NB4 (cell line): ENCODE data around the gene SUSD4.

Source experiments
- DNase-seq: peaks from one replicate; pipeline ENCODE4 v3.0.0; 2010; ENCODE audit warnings: low read depth
- H3K4me3 ChIP-seq: one replicate; pipeline ENCODE4 v1.5.1; 2011; ENCODE audit warnings: mild to moderate bottlenecking, low read depth, low read length, moderate library complexity
- CTCF ChIP-seq: IDR thresholded peaks from one replicate; pipeline ENCODE4 v1.5.1; 2012; ENCODE audit warnings: low read depth, low read length
- MYC ChIP-seq: IDR thresholded peaks from 2 replicates; pipeline ENCODE4 v1.6.1; 2011; ENCODE audit warnings: low read depth, low read length
- POLR2A ChIP-seq: IDR thresholded peaks from 2 replicates; pipeline ENCODE4 v1.6.1; 2011; ENCODE audit warnings: mild to moderate bottlenecking; ENCODE audit not compliant: insufficient read length; ENCODE audit errors: extremely low read depth
- TF ChIP-seq, protein P1 (sequence below): IDR thresholded peaks from 2 replicates; pipeline ENCODE4 v1.6.1; 2011; ENCODE audit warnings: low read depth, low read length

SUSD4 gene

DNA sequence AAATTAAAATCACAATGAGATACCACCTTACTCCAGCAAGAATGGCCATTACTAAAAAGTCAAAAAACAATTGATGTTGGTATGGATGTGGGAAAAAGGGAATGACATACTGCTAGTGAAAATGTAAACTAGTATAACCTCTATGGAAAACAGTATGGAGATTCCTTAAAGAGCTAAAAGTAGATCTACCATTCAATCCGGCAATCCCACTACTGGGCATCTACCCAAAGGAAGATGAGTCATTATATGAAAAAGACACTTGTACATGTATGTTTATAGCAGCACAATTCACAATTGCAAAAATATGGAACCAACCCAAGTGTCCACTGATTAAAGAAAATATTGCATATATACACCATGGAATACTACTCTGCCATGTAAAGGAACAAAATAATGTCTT is 37.2 kb downstream of the SUSD4 start:
- no peak for TF ChIP-seq CTCF
- no peak for TF ChIP-seq MYC
- TF ChIP-seq, protein P1, sequence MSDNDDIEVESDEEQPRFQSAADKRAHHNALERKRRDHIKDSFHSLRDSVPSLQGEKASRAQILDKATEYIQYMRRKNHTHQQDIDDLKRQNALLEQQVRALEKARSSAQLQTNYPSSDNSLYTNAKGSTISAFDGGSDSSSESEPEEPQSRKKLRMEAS = no peak
- TF ChIP-seq POLR2A = no peak
- no peak for DNase-seq
- no peak overlapping the region for H3K4me3 ChIP-seq

DNA sequence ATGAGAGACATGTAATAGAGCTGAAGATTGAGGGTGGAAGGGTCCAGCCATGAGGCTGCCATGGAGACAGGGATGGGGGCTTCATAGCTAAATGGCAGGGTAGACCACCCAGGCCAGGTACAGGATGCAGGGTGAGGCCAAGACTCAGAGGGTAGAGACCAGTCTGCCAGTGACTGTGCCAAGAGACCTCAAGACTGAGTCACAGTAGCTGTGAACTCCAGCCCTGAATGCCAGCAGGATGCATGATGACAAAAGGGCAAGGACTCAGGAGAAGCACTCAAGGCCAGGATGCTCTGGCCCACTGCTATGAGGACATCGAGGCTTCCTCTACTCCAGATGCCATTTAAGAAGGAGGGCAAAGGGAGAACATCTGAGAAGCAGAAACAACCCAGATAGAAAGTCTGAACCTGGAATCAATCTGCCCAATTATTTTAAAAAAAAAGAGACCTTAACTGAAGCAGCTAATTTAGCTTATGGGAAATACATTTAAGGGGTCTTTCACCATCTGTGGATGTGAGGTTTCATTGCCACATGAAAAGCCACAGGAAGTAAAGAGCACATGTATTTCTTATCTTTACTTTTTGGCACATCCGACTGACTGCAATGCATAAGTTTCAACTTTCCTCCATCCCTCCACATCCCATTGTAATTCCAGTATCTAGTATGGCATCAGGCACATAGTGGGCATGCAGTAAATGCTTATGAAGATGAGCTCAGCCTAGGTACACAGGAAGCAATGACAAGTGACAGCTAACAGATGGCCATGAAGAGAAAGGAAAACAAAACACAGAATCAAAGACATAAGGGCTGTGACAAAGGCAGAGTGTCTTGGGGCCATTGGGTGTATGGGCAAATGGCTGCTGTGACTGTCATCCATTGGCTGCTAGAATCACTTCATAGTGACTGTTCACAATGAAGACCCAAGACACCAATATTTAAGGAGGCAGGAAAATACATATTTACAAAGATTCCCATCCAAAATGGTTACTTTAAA is 40.2 kb downstream of the SUSD4 start:
- TF ChIP-seq, protein P1 = no peak
- TF ChIP-seq CTCF = no peak
- no peak for TF ChIP-seq POLR2A
- no peak for TF ChIP-seq MYC
- DNase-seq = no peak

GRCh38 chr1:223322868-223323267 is 41.1 kb downstream of the SUSD4 start:
- TF ChIP-seq MYC = no peak
- no peak for TF ChIP-seq POLR2A
- DNase-seq = no peak
- no peak overlapping the region for H3K4me3 ChIP-seq

More for the DNA sequence above, 40.2 kb downstream of the SUSD4 start:
- H3K4me3 ChIP-seq = no peak overlapping the region

- TF ChIP-seq, protein P1 = no peak
- TF ChIP-seq CTCF = no peak
- TF ChIP-seq MYC = no peak
- TF ChIP-seq POLR2A = no peak
- no peak for DNase-seq
- H3K4me3 ChIP-seq = no peak overlapping the region
Observed at GRCh38 chr1:223320959-223321358, 43.0 kb downstream of the SUSD4 start.

GRCh38 chr1:223319905-223320580 is 43.9 kb downstream of the SUSD4 start:
- DNase-seq = no peak
- H3K4me3 ChIP-seq = no peak overlapping the region
- TF ChIP-seq, protein P1 = no peak
- TF ChIP-seq POLR2A = no peak
- TF ChIP-seq CTCF = no peak
- no peak for TF ChIP-seq MYC

DNA sequence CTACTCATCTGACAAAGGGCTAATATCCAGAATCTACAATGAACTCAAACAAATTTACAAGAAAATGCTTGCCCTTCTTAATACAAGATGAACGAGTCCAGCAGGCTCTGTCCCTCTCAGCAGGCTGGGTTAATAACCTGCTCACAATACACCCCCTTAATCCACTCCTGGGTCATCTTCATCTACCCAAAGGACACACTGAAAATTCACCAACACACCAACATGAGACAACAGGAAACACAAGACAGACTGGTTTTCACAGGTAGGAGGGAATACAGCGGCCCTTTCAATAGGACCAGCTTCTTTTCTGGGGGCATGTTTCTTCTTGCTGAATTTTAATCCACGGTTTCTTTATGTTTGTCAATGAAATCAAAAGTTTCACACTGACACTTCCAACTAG is 44.6 kb downstream of the SUSD4 start:
- H3K4me3 ChIP-seq = no peak overlapping the region
- DNase-seq = no peak
- no peak for TF ChIP-seq POLR2A
- no peak for TF ChIP-seq MYC
- TF ChIP-seq CTCF = no peak
- TF ChIP-seq, protein P1 = no peak
